Measurements from ENCODE around the gene MAP7D3. TPM values are rescaled to one million over a fixed set of nuclear protein-coding genes. Genes with fewer than 3 reads are reported as not detected.

MAP7D3 gene
- total RNA-seq, 1 experiment from 2014 or later, result 34.7 TPM

GRCh38 chrX:136206916-136207315 is 44.3 kb downstream of the MAP7D3 start:
- no peak for DNase-seq (ENCODE audit: low read depth)

- no peak for DNase-seq (ENCODE audit: low read depth)
These were observed 45.3 kb downstream of the MAP7D3 start for GRCh38 chrX:136205882-136206380.

- DNase-seq (ENCODE audit: low read depth), result peak; percentile 55
These were observed 46.6 kb downstream of the MAP7D3 start for GRCh38 chrX:136204571-136204970.

GRCh38 chrX:136203951-136204350 is 47.2 kb downstream of the MAP7D3 start:
- DNase-seq (ENCODE audit: low read depth), result no peak

- no peak for DNase-seq (ENCODE audit: low read depth)
These were observed 47.8 kb downstream of the MAP7D3 start for GRCh38 chrX:136203438-136203837.

GRCh38 chrX:136202889-136203288 is 48.3 kb downstream of the MAP7D3 start:
- no peak for DNase-seq (ENCODE audit: low read depth)

GRCh38 chrX:136201601-136202000 is 49.6 kb downstream of the MAP7D3 start:
- no peak for DNase-seq (ENCODE audit: low read depth)

- peak; percentile 18 for DNase-seq (ENCODE audit: low read depth)
These were observed 50.7 kb downstream of the MAP7D3 start for GRCh38 chrX:136200466-136200865.

- no peak for DNase-seq (ENCODE audit: low read depth)
These were observed 51.8 kb downstream of the MAP7D3 start for GRCh38 chrX:136199365-136199764.

GRCh38 chrX:136198678-136199243 is 52.4 kb downstream of the MAP7D3 start:
- no peak for DNase-seq (ENCODE audit: low read depth)

GRCh38 chrX:136198010-136198409 is 53.2 kb downstream of the MAP7D3 start:
- no peak for DNase-seq (ENCODE audit: low read depth)

GRCh38 chrX:136196691-136197155 is 54.5 kb downstream of the MAP7D3 start:
- DNase-seq (ENCODE audit: low read depth), result no peak

GRCh38 chrX:136195247-136195646 is 56.0 kb downstream of the MAP7D3 start:
- no peak for DNase-seq (ENCODE audit: low read depth)

- no peak for DNase-seq (ENCODE audit: low read depth)
These were observed 56.7 kb downstream of the MAP7D3 start for GRCh38 chrX:136194536-136194935.

- DNase-seq (ENCODE audit: low read depth), result no peak
These were observed 57.4 kb downstream of the MAP7D3 start for GRCh38 chrX:136193771-136194170.

GRCh38 chrX:136192839-136193414 is 58.3 kb downstream of the MAP7D3 start:
- DNase-seq (ENCODE audit: low read depth), result peak; percentile 57

- DNase-seq (ENCODE audit: low read depth), result no peak
These were observed 59.1 kb downstream of the MAP7D3 start for GRCh38 chrX:136192135-136192534.

GRCh38 chrX:136191171-136191570 is 60.0 kb downstream of the MAP7D3 start:
- DNase-seq (ENCODE audit: low read depth), result no peak

- DNase-seq (ENCODE audit: low read depth), result no peak
These were observed 61.0 kb downstream of the MAP7D3 start for GRCh38 chrX:136190038-136190713.

- DNase-seq (ENCODE audit: low read depth), result no peak
These were observed 62.0 kb downstream of the MAP7D3 start for GRCh38 chrX:136189222-136189621.

GRCh38 chrX:136186023-136186413 is 65.2 kb downstream of the MAP7D3 start:
- no peak for DNase-seq (ENCODE audit: low read depth)

GRCh38 chrX:136185401-136186022 is 65.7 kb downstream of the MAP7D3 start:
- peak; percentile 47 for DNase-seq (ENCODE audit: low read depth)
